ENCODE results near the gene ATP8A2.

ATP8A2 gene

DNA sequence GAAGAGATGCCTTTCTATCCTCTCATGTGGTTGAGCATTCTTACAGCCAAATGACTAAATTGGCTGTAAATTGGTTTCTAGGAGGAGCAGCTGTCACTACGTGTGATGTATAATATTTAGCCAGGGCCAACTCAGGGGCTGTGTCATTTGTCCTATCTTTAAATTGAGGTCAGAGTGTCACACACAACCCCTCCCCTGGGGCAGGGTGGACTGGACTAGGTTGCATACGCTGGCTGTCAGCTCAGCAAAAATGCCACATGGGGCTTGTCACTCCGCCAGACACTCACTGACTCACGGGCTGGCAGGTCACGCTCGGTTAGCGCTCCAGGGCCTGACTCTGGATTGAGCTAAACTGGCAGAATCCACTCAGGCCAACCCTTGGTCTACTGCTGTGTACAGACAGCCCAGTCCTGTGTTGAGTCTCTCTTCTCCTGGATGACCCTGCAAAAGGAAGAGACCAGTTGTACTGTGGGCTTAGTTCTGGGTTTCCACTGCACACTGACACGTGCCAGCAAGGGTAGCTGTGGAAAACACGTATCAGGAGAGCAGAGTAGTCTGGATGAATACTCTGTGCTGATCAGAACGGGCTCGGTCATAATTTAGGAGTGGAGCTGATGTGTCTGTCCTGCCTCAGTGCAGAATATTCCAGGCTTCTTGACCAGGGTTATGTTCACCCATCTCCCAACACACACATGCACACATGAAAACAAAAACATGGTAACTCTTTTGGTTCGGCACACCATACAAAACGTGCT, 650.9 kb downstream of the ATP8A2 start:
- DNase-seq = no peak

DNA sequence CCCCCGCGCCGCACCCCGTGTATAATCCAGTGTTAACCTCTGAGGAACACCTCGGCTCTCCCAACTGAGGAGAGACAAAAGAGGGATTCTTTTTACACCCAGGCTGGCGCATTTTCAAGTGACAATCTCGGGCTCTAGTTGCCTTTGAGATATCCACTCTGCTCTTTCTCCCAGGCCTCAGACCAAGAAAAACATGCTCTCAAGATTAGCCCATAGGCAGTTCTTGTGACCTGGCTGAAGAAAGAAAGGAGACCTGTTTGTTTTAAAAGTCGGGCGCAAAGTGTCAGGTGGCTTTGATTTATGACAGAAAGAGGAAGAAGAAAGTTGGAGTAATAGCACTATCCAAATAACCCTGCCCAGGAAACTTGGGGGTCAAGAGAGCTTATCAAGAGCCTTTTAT, 652.8 kb downstream of the ATP8A2 start:
- no peak for DNase-seq

DNA sequence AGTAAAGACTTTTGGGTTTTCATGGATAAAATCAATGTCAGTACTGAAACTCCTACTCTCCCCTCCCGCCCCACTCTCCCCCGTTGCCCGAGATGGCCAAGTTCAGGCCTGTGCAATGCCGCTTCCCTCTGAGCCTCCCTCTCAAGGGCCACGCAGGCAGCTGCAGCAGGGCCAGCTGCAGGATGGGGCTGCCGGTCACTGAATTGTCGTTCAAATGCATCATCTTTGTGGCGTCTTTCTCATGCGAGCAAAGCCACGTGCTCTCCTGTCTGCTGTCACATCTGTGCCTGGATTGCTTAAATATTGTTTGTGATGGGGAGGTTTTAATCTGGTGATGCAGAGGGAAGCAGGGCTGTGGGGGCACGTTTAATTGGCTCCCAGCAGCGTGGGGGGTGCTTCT, 653.4 kb downstream of the ATP8A2 start:
- no peak for DNase-seq

DNA sequence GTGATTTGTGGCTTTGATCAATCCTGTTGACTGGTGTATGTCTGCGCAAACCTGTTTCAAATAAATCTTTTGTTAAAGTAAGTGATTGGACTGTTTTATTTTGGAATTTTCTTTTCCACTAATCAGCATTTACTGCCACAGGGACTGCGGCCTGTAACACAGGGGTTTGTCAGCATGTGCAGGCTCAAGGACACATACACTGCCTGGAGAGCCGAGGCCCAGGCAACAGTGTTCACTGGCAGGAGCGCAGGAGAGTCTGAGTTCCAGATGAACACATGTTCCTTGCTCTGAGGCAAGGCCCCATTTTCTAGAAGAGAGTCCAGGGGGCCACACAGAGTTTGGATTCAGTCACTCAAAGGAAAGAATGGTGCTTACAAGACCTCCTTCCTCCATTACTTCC, 654.0 kb downstream of the ATP8A2 start:
- no peak for DNase-seq

DNA sequence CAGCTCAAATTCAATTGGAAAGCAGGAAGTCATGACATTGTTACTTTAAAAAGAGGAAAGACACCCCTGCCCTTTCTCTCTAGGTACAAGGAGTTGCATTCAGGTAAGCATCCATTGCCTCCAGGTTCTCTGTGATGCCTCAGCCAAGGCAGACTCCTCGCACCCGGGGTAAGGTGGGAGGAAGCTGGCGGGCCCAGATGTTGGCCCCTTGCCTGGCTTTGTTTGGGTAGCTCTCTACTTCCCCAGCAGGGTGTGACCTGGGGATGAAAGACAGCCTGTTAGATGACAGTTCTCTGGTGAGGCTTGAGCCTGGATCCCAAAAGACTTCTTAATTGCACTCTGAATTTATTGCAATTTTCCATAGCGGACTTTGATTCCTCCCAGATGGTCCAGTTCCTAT, 654.4 kb downstream of the ATP8A2 start:
- DNase-seq = no peak

DNA sequence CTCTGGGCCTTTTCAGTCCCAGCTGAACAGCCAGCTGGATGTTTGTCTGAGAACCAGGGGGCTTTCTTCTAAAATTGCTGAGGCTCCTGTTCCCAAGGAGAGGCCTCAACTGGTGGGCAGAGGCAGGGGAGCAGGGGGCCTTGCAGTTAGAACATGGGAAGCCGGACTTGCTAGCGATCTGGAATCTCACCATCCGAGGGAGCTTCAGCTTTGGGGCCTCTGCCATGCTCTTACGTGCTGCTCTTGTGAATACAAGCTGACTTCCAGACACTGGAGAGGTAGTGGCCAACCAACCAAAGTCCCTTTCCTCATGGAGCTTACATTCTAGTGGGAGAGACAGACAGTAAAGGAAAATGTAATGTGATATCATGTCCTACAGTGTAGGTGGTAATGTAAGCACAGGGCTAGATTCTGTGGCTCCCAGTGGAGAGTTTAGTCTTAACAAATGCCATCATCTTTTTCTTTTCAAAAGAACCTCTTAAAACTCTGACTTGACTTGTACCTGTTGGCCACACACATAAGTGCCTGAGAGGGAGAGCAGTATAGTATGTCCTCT, 657.9 kb downstream of the ATP8A2 start:
- DNase-seq = no peak

DNA sequence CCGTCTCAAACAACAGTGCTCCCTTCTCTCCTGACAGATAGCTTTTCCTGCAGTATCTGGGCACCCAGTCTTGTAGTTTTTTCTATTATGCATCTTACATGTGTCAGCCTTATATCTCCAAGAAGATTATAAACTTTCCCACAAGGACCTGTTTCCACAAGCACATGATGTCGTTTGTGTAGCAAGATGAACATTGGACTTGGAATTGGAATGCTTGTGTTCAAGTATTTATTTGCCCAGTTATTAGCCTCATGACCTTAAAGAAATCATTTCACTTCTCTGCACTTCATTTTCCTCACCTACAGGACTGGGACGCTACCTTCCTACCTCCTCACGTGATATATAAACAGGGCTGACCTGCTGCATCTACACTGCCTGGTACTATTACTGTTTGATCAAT, 658.6 kb downstream of the ATP8A2 start:
- DNase-seq = no peak

DNA sequence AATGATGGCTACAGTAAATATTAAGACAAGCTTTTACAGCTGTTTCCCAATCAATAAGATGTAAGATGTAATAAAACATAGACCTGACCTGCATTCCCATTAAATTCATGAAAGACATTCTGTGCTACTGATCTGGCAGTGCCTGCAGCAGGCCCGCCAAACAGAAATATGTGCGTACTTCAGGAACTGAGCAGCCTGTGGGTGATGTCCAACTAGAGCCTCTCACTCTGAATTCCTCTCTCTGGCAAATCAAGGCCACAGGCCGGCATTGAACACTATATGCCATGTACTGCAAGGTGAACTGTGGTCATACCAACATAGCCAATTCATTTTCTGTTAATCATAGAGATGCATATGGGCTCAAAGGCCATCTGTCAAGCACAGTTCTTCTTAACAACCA, 662.2 kb downstream of the ATP8A2 start:
- DNase-seq = no peak

DNA sequence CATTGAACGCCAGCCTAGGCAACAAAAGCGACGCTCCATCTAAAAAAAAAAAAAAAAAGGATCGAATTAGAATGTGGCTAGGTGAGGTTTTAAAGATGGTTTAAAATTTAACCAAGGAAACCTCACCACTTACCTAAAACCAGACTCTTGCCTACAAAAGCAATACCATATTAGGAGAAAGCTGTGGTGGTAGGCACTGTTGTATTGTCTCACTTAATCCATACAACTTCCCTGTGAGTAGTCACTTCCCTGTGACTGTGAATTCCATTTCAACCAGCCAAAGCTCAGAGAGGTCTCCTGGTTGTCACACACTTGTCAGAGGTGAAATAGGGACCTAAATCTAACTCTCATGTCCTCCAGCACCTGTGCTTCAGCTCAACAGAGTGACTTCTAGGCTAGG, 664.6 kb downstream of the ATP8A2 start:
- DNase-seq = no peak

DNA sequence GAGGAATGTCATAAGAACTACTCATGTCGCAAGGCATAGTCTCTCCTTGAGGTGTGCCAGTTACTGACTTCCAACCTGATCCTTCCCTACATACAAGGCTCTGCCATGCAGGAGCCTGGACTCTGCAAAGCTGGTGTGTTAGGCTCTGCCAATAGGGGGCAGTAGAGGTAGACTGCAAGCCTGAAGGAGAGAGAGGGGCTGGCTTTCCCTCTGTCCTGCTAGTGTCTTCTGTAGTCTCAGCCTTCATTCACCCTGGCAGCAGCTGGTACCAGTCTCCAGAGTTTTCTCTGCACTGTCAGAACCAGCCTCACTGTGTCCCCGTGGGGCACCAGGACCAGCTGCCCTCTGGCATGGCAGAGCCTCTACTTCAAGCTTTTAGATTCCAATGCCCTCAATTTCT, 665.5 kb downstream of the ATP8A2 start:
- DNase-seq = no peak

DNA sequence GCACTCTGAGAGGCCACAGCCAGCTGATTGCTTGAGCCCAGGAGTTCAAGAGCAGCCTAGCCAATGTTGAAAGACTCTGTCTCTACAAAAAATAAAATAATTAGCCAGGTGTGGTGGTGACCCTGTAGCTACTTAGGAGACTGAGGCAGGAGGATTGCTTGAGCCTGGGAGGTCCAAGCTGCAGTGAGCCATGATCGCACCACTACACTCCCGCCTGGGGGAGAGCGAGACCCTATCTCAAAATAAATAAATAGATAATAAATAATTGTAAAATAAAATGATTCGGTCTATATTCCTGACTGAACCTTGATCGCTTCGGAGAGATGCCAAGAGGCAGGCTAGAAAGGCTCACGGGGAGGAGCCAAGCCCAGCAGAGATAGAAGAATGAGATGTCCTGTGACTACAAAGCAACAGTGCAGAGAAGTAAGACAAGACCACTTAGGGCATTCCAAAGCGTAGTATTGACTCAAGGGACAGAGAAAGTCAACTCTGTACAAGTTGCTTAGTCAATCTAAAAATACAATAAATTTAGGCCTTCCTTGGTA, 667.2 kb downstream of the ATP8A2 start:
- DNase-seq = no peak

DNA sequence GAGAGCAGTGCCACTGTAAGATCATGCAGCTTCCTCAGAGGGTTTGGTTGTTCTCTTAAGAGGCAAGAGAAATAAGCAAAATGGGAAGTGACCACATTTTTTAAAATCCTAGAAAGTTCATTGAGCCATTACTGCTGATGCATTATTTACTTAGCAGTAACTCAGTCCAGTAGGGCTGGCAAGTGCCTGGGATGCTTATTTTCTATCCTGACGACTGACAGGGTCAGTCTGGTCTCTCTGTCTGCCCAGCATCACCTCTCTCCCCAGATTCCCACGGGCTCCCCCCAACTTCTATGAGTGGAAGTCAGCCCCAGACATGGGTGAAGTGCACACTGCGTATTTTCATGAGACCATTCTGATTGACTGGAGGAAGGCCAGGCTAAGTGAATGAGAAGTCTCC, 669.7 kb downstream of the ATP8A2 start:
- DNase-seq = no peak

DNA sequence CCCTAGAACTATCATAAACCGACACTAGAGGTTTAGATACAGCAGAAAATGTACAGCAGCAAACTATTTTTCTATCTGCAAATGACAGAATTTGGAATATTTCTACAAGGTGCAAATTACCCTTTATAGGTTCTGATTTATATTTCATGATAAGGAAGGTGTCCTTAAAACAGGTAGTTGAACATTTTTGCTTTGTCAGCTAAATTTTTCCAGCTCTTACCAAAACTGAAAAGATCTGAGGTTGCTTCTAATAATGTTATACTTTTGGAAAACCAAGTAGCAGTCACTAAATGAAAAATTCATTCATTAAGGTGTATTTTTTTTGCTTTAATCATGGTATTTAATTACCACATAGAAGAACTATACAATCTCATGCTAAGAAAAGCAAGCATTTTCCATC, 671.0 kb downstream of the ATP8A2 start:
- DNase-seq = no peak

DNA sequence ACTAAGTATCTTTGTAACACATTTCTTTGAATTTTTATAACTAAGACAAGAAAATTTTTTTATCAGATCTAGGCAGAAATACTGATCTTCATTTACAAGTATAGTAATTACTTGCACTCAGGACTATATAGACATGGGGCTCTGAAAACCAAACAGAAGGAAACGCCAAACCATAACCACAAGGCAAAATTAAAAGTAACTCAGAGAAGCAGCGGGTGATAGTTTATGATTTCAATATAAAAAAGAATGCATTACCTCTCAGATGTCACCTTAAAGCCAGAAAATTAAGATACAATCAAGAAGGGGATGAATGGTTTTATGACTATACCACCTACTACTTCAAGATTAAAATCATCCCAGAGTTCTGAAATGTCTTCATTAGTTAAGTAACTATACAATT, 673.4 kb downstream of the ATP8A2 start:
- DNase-seq = no peak

DNA sequence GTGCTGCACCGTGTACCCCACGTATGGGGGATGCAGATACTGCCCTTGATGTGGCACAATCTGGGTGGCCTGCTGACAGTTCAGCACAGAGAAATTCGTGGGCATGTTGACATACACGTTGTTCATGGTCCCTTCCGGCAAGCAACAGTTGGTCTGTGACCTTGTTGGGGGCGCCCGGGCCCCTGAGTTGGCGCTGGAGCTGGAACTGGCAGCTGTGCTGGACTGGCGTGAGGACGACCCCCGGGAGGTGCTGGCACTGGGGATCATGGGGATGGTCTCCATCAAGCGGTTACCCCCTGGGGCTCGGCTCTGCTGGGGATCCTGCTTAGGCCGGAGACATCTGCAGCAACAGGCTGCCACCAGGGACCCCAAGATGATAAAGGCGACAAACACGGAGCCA, 674.9 kb downstream of the ATP8A2 start:
- no peak for DNase-seq

DNA sequence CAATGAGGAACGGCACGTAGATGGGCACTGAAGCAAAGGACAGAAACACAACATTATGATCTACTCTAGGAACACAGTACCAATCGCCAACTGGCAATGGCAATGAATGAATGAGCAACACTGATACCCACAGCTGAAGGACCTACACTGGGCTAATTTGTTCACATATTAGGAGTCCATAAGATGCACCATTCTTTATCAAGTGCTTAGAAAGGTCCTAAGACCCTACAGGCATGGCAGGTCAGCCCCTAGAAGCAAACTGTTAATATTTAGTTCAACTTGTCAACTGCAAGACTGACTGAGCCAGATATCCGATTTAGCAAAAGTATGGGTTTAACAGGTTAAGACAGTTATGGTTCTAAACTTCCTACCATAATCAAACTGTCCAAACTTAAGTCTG, 675.3 kb downstream of the ATP8A2 start:
- no peak for DNase-seq

DNA sequence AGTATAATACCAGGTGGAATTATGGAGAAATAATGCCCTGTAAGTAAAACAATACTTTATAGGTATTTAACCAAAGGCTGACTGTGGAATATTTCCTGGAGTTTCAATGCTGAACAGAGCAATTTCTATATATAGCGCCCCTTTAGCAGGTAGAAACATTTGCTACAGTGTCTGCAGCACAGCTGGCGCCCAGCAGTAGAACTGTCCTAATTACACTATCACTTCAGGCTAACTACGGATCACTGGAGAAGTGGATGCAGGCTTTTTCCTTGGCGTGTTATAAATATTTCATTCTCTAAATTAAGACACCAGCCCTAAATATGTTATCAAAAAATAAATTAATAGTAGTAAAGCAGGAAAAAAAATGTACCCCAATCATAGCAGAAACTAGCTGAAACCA, 677.0 kb downstream of the ATP8A2 start:
- DNase-seq = no peak

DNA sequence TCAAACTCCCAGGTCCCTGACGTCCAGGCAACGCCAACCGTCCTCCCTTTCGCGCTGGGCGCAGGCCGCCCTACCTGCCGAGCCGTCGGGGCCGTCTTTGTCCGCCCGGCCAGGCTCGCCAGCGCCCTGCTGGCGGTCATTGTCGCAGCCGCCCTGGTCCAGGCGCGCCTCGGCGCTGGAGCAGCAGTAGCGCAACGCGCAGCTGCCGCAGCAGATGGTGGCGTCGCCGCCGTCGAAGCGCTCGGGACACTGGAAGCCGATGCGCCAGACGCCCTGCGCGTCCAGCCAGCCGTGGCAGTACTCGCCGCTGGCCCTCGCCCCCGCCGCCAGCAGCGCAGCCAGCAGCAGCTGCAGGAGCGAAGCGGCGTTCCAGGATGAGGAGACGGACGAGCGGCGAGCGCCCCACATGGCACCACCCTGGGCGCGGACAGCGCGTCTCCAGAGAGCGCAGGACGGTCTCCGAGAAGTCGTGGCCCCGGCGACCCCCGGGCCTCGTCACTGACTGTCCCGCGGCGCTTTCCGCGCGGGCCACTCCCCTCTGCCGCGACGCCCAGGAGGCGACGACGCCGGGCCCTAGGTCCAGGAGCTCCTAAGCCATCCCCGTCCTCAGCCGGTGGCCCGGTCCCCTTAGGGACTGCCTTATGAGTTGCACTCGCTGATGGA, 678.9 kb downstream of the ATP8A2 start:
- DNase-seq = no peak

DNA sequence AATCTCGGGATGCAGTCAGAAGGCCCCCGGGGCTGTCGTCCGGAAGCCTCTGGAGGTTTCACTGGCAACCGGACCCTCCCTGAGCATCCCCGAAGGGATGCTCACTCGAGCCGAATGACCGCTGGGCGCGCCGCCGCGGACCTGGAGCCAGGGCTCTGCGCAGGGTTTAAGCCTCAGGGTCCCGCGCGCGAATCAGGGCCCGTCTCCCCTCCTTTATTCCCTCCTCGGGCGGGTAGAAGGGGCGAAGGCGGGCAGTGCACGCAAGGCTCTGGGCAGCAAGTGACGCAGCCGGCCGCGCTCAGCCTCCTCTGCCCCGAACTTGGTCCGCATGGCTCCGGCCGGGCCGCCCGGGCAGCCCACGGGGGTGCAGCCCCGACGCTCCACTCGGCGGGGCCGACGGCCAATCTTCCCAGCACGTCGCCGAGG, 679.5 kb downstream of the ATP8A2 start:
- DNase-seq = no peak

DNA sequence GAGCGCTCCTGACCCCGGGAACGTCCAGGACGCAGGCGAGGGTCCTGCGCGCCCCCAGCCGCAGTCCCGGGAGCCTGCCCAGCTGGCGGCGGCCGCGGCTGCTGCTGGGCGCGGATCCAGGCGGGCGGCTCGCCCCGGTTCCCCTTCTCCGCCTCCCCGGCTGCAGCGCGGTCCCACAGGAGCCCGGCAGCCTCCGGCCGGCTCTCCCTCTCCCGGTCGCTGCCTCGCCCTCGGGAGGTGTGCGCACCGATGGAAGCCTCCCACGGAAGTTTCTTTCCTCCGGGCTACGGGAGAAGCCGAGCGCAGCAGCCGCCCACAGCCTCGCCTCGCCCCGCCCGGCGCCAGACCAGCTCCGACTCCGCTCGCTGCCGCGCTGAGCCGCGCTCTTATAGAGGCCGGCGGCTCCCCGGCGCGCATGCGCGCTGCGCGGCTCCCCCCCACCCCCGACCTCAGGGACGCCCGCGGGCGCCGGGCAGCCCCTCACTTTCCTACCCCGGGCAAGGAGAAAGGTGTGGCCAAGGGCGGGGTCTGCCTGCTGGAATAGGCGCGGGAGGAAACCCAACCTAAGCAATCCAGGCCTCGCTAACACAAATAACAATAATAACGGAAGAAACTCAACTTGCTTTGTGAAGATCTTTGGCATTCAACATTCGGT, 680.0 kb downstream of the ATP8A2 start, which contains the start of gene SHISA2:
TSS of gene SHISA2 (minus strand) at position 360 of the 655 bp plus-strand sequence. CDS start 1,041 bp downstream, outside the sequence.
- DNase-seq = no peak

DNA sequence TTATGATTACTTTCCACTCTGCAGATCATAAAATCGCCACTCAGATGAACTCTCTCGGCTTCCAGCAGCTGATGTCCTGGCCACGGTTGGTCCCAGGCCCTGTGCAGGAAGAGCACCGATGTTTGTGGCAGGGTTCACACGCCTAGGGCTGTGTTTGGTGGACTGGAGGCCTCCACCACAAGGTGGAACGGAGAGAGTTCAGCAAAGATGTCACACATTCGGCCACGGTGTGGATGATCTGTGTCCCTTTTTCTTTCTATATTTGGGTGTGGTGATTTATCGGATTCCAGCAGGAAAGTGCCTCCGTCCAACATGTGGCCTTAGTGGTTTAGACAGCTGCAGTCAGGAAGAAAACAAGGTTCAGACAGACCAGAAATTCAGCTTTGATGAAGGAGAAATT, 680.6 kb downstream of the ATP8A2 start:
- DNase-seq = no peak

DNA sequence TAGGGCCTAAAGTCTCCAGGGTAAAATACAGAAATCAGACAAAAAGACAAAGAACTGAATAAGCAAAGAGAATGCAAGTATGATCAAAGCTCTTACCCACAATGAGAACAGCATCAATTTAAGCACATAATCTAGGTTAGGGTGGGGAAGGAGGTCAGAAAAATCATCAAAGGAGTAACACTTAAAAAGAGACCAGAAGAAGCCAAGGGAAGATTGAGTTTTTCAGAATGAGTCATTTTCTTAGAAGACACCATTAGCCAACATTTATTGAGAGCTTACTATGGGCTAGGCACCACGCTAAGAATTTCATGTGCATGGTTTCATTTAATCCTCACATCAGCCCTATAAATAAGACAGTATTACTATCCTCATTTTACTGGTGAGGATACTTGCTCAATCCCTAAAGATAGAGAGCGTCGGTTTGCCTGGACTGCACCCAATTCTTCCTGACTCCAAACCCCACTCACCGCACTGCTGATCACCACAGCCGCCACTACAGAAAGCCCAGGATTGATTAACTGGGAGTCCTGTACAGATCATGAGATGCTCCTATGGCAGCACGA, 681.7 kb downstream of the ATP8A2 start:
- DNase-seq = no peak

DNA sequence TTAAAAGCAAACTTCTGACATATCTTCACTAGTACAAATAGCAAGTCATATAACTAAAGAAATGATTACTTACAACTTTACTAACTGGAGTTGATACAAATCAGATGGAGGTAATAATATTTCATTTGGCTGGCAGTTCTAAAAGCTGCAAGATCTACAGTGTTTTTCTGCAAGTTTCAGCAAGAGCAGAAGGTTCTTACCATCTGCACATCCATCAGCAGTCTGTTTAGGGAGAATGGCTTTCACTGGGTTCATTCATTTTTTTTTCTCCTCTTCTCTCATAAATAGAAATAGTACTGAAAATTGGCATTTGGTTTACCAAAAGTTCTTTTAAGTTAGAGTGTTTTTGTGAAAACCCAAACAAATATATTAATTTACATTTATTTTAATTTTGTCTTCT, 683.1 kb downstream of the ATP8A2 start:
- DNase-seq = no peak
